HG02571 (cell line): ENCODE measurements around the gene UBAP2L.
"Not testable (repeated sequence)": the region's sequence is repeated elsewhere in the genome, so short reads cannot be mapped to it uniquely, and the experiment has no call there.

Source experiments
- ATAC-seq: cut with Tn5 transposase; IDR thresholded peaks from one replicate; pipeline ENCODE4 v1.9.1; 2021; ENCODE audit warnings: mild to moderate bottlenecking, moderate library complexity; ENCODE audit not compliant: unreplicated experiment

The UBAP2L gene

DNA sequence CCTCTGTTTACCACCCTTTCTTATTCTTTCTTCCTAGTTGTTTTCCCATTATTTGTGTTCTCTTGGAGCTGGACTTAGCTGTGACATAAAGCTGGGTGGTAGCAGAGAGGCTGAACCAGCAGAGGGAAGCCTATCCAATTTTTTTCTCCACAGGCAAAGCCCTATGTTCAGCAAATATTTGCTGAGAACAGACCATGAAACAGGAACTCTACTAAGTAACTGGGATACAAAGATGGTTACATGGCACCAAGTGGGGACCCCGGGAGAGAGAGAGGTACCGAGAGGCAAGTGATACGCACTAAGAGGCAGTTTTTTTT lies 21.2 kb upstream of the UBAP2L start:
- ATAC-seq = no peak

DNA sequence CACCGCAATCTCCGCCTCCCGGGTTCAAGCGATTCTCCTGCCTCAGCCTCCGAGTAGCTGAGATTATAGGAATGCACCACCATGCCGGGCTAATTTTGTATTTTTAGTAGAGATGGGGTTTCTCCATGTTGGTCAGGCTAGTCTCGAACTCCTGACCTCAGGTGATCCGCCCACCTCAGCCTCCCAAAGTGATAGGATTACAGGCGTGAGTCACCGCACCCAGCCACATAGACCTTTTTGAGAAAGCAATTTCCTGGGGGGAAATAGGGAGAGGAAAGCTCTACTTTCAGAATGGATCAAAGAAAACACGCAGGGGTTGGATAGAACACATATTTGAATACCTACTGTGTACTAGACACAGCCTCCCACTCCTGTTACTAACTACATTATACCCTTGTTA lies 15.0 kb upstream of the UBAP2L start:
- ATAC-seq = not testable (repeated sequence)

DNA sequence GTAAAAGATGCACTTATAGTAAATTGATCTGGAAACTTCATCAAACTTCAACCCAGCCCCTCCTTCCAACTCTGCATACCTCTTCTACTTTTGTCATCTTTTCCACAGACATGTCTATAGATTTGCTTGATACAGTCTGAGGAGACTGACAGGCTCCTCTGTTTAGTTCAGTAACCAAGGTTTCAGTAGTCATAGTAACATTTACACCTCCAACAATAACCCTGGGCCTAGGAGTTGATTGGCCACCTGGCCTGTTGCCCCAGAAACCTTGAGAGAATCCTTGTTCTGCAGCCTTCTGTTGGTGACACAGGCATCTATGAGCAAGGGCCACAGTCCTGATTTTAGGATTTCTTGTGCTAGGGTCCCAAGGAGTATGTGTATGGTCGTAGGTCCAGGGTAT lies 14.6 kb upstream of the UBAP2L start, which contains the start of gene CFAP141:
CFAP141 (minus strand) TSS at position 138 of the 400 bp plus-strand sequence; CDS start at position 112, 26 bp downstream.
- ATAC-seq = no peak

DNA sequence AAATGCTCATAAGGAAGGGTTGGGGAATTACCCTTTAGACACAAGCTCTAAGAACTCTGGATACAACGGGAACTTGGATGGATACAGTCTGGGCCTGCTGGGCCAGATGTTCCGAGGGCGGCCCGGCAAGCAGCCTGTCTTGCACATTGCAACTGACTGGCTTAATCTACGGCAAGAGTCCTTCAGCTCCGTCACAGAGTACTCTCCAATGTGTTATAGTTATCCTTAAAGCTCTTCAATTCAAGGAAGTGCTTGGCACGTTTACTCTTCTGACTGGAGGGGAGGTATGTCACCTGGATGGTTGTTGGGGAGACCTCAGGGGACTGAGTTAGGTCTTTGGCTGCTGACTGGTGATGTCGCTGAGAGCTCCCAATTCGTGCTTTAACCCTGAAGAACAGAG lies 13.5 kb upstream of the UBAP2L start:
- ATAC-seq = no peak

DNA sequence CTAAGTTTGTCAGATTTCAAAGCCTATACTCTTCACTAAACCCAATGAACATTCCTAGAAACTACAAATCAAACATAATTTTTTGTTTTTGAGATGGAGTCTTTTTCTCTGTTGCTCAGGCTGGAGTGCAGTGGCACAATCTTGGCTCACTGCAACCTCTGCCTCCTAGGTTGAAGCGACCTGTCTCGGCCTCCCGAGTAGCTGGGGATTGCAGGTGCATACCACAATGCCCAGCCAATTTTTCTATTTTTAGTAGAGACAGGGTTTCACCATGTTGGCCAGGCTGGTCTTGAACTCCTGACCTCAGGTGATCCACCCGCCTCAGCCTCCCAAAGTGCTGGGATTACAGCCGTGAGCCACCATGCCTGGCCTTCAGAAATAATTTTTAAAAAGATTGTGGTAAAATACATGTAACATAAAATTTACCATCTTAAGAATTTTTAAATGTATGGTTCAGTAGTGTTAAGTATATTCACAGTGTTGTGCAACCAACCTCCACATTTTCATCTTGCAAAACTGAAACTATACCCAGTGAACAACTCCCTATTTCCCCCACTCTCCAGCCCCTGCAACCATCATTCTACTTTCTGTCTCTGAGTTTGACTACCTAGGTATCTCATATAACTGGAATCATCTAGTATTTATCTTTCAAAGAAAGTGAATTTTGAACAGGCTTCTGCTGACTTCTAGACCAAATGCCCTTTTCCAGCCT lies 11.9 kb upstream of the UBAP2L start:
- ATAC-seq = no peak

DNA sequence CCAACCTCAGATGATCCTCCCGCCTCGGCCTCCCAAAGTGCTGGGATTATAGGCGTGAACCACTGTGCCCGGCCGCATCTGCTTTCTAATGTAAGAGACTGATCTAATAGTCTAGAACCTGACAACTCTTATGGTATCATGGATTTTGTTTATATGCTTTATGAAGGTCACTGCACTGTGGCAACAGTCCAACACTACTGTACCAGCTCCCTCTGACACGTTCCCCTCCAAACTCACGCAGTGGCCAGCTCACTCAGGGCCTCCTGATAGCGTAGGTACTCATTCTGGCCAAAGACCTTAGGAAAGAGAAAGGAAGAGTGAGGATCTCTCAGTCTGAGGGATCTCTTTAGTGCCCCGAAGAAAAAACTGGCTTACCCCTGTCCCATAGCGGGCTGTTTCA lies 8.7 kb upstream of the UBAP2L start:
- no peak for ATAC-seq

DNA sequence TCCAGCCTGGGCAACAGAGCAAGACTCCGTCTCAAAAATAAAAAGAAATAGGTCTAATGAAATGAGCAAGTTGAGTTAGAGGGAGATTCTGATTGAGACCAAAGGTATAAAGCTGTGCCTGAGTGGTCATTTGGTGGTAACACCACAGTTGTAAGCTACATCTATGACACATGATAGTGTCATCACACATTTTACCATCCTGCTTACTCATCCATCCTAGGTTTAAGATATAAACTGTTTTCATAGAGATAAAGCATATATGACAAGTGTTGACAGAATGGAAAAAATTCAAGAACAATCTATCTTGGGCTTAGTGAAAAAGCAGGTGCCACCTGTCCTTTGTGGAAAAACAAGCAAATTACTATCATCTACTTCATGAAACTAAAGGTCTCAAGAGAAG lies 7.5 kb upstream of the UBAP2L start:
- no peak for ATAC-seq

DNA sequence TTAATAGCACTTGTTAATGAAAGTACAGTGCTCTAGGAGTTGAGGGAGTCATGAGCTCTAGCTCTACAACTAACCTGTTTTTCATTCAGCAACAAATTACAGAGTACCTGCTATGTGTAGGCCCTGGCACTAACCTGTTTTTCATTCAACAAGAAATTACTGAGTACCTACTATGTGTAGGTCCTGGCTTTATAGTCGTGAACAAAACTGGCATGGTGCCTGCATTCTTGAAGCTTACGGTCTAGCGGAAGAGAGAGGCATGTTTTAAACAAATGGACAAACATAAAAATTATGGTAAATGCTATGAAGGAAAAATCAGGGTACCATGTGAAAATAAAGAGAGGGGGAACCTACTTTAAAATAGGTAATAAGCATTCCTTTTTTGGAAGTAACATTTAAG lies 2.2 kb upstream of the UBAP2L start:
- ATAC-seq = no peak

DNA sequence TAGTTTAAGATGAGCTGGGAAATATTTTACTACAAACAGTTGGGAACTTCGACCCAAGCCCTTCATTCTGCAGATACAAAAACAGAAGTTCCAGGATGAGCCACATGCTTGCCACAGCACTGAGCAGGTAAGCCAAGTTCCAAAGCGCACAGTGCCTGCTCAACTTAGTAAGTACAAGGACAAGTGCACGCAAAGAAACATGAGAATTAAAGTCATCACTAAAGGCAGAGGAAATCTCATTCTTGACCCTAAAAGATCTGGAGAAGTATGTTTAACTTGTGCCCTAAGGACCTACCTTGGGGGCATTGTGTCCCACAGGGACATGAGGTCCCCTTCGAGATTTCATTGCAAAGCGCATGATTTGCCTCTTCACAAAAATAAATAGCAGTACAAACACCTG lies 1.2 kb upstream of the UBAP2L start:
- no peak for ATAC-seq

DNA sequence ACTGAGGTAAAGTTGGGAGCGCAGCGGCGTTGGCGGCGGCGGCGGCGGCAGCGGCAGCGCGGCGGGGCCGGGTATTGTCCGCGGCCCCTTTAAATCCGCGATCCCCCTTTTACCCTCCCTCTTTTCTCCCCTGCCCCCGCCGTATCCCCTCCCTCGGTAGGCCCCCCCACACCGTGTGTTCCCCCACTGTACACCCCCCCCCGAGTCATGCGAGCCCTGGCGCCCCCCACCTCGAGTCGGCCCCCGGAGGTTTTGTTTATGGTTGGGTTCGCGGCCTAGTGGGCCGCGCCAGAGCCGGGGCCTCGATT lies 169 bp downstream of the UBAP2L start:
- ATAC-seq = no peak

DNA sequence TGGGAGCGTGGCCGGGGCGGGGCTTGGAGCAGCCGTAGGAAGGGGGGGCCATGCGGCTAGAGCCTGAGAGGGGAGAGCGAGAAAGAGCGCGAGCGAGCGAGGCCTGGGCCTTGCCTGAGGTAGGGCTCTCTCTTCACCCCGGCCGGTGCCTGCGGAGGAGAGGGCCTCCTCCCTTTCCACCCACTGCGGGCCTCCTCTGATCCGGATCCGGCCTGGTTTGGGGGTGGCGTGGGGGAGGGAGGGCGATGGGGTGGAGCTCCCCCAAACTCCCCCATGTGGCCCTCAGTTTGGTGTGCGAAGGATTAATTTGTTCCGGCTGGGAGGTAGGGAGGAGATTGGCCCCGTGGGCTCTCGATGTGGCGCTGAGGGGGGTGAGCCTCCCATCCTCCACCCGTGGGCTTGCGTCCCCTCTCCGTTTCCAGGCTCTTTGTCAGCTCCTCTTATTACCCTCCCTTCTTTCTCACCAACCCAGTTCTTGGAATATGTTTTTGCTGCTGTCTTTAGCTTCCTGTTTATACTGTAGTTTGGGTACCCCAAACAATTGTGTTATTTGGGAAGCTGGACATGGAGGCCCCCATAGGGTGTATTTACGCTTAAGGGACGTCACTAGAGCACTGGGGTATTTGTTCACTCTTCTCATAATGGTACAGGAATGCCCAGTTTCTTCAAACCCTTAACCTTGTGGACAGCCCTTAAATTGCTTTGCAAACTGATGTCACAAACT lies 685 bp downstream of the UBAP2L start:
- ATAC-seq = peak; percentile 15

DNA sequence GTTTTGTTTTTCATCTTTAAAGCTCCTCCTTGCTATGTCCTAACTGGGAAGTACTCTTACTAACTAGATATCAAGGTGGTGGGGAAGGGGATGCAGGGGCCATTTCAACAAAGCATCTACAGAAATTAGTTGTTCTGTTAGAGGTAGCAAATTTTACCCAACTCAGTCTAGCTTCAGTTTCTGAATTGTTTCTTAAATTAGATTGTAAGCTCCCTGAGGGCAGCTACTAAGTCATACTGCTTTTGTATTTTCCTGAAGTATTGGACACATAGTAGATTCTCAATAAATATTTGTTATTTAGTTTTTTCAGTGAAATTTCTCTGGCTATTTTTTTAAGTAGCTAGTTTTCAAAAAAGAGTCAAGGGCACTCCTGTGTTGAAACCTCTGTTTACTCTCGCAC lies 1.8 kb downstream of the UBAP2L start:
- ATAC-seq = no peak

DNA sequence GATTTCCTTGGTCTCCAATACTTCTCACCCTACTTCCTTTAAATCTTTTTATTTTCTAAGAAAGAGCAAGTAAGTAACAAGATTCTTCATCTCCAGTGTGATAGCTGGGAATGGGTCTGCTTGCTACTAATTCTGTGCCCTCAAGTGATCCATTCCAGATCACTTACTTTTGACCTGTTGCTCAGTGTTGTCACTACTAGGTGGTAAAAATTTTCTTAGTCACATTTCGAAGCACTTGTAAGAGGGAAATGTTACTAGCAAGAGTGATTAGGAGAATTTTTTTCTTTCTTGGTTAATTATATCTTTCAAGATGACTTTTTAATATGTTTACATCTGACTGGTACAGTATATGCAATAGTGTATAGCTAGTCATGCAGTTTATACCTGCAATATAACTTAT lies 2.2 kb downstream of the UBAP2L start:
- no peak for ATAC-seq

DNA sequence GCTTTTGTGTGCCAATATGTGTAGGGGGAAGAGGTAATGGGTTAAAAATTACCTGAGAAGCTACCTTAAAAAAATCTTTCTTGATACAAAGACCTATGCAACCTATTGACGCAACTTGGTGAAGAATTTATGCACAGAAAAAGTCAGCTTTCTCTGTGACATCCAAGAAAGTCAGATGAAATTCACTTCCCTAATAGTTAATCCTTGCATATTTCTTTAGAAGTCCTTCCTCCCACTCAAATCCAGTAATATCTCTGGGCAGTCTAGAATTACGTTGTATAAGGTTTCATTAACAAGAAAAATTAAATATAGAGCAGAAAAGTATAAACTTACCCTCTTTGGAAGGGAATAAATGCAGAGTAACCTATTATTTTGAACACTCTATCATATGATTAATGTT lies 2.9 kb downstream of the UBAP2L start:
- ATAC-seq = no peak

DNA sequence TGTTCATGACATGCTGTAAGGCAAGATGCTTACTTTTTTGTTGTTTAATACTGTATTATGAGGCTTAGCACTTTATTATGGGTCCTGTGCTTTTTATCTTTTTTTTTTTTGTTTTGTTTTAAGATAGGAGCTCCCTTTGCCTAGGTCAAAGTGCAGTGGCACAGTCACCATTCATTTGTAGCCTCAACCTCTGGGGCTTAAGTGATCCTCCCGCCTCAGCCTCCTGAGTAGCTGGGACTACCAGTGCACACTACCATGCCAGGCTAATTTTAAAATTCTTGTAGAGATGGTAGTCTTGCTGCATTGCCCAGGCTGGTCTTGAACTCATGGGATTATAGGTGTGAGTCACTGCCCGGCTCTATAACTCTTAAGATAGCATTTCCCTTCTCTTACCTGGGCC lies 4.6 kb downstream of the UBAP2L start:
- ATAC-seq = no peak

DNA sequence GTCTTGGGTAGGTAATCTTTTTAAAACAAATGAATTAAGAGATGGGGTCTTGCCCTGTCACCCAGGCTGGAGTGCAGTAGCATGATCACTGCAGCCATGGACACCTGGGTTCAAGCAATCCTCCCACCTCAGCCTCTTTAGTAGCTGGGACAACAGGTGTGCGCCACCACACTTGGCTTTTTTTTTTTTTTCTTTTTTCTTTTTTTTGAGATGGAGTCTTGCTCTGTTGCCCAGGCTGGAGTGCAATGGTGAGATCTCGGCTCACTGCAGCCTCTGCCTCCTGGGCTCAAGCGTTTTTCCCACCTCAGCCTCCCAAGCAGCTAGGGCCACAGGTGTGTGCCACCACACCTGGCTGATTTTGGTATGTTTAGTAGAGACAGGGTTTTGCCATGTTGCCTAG lies 10.4 kb downstream of the UBAP2L start:
- not testable (repeated sequence) for ATAC-seq

DNA sequence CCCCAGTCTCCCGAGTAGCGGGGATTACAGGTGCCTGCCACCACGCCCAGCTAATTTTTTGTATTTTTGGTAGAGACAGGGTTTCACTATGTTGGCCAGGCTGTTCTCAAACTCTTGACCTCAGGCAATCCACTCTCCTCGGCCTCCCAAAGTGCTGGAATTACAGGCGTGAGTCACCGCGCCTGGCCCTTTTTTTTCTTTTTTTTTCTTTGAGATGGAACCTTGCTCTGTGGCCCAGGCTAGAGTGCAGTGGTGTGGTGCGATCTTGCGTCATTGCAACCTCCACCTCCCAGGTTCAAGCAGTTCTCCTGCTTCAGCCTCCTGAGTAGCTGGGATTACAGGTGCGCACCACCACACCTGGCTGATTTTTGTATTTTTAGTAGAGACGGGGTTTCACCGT lies 12.4 kb downstream of the UBAP2L start:
- not testable (repeated sequence) for ATAC-seq

DNA sequence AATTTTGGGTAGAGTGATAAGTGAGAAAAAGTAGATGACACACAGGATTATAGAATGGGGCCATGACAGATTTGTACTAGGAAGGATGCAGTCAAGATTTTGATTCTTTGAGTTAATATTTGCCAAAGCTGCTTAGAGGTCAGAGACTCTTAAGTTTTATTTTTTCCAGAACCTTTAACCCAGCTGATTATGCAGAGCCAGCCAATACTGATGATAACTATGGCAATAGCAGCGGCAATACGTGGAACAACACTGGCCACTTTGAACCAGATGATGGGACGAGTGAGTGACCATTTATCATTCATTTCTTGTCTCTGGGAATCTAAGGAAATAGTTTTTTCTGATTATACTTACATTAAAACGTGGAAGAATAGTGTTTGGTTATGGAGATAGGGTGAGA lies 16.1 kb downstream of the UBAP2L start:
- ATAC-seq = no peak

DNA sequence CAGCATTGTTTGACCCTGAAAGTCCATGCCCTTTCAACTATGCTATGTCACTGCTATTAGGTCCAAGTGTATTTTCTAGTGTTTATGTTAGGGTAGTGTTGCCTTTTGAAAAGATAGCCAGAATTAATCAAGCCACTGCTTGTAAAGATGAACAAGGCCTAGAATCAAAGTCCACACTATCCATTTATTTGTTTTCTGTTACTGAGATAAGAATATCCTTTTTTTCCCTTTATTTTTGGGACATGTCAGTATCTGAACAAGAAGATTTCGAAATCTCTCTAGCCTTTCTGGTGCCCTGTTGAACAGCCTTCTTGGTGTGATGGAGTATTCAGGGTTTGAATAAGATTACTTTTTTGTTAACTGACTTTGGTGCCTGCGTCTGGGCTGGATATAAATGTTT lies 16.7 kb downstream of the UBAP2L start:
- no peak for ATAC-seq

DNA sequence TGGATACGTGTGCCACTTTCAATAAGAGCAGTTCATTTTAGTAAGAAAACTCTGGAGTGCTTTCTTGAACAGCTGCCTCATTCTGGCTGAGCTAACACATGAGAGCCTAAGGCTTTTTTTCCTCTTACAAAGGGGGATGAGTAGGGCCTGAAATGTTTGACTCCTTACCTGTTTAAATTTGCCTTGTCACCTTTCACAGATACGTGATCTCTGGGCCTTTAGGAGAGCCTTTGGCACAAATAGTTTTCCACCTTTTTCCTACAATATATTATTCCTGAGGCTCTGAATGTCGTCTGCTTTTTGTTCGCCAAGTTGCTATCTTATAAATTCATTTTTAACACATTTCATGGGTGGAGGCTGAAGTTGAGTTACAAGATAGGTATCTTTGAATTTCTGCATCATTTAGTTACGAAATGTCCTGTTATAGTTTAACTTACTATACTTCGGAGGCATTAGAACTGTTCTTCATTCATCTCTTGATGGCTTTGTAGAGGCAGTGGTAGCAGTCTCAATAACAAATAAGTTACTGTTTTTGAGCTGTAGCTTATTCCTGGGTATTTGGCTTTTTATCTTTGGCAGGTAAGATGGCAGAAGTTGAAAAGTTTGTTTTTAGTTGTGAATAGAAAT lies 17.2 kb downstream of the UBAP2L start:
- ATAC-seq = no peak

DNA sequence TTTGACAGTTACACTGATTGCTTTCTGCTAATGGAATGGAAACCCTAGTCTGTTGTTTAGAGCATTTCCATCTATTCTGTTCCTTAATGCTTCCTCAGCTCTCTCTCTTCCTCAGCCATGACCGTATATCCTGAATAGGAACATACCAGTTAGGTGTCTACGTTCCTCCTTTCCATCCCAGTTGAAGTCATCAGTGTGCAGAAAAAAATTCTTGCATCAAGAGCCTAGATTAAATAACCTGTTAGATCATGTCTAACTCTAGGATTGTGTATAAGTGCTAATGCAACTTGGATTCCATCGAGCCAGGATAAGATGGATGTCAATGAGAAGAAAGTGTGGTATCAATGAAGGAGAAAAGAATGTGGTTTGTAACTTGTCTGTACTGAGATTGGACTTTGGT lies 18.7 kb downstream of the UBAP2L start:
- ATAC-seq = no peak

DNA sequence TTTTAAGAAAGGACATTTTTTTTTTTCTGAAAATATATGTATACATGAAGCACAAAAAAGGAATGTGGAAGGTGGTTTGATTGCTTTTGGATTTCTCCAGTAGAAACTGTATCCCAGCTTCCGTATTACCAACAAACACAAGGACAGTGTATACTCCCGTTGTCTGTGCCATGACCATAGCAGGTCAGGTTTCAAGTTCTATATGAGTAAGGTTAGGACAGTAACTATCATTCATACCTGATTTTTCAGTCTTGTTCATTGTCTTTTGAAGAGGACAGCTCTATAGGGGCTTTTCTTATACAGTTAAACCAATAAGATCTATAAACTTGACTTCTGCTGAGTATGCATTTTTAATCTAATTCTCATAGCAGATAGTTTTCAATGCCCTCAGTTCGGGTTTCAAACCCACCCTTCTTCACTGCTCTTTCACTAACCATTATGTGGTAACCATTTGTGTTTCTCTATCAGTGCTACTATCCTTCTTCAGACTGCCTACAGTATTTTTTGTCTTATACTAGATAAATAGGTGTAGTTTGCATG lies 19.6 kb downstream of the UBAP2L start:
- no peak for ATAC-seq
